Activated CD8-positive, alpha-beta memory T cell treated with anti-CD3 and anti-CD28 coated beads, Interleukin-2, amount 50 U/mL, for 1 hour (primary cell): Measurements from ENCODE around the gene TNRC6C.
"Not testable (repeated sequence)": the region's sequence is repeated elsewhere in the genome, so short reads cannot be mapped to it uniquely, and the experiment has no call there.

Experiments
- DNase-seq: peaks from one replicate; pipeline ENCODE4 v3.0.0-alpha.2; 2020; ENCODE audit errors: extremely low read depth

Gene TNRC6C

GRCh38 chr17:77930780-77931768 is 27.4 kb upstream of the TNRC6C start:
- DNase-seq = no peak

DNA sequence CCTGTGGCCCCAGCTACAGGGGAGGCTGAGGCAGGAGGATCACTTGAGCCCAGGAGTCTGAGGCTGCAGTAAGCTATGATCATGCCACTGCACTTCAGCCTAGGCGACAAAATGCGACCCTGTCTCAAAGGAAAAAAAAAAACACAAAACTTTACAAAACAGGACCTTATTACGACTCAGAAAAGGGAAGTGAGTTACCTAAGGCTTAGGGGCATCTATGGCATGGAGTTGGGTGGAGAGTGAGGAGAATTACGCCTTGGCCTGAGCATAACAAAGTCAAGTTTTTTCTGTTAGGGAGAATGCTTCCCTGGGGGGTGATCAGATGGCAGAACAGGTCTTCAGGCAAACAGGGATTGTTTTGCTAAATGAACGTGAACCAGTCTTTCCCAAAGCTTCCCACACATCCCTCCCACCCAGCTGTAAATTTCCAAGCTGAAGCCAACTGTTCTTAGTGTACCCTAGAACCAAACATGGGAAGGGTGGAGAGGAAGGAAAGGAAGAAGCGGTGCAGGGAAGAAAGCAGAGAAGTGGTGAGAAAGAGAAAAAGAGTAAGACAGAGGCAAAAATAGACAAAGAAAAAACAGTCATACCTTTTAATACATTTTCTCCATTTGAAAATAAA is 24.6 kb upstream of the TNRC6C start:
- DNase-seq = no peak

DNA sequence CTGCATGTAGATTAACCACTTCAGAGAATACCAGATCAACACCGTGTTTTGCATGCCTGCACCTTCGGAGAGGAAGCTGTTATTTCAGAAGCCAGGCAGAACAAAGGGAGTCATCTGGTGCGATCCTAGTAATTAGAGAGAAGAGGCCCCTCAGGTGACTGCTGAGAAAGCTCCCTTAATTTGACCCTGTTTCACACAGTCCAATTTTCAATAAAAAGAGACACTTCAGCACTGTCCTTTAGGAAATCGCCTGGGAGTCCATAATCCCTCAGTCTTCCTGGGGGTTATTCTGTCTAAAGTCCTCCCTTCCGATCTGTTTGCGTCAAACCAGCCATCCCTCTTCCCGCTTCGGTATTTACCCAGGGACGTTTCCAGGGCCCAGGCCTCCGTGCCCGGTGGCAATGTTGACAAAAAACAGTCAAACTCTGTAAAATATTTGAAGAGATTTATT is 23.4 kb upstream of the TNRC6C start:
- no peak for DNase-seq

DNA sequence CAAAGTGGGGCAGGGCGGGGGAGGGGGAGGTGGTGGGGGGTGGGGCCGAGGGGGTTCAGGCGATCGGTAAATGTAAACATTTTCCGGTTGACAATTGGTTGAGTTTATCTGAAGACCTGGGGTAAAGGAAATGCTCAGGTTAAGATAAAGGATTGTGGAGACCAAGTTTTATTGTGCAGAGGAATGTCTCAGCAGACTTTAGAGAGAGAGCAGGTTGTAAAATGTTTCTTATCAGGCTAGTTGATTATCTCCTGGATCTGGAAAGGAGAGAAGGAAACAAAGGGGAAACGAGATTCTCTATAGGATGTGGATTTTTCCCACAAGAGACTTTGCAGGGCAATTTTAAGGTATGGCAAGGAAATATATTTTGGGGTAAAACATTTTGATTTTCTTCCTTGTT is 22.8 kb upstream of the TNRC6C start:
- not testable (repeated sequence) for DNase-seq

GRCh38 chr17:77936881-77937280 is 21.6 kb upstream of the TNRC6C start:
- no peak for DNase-seq

DNA sequence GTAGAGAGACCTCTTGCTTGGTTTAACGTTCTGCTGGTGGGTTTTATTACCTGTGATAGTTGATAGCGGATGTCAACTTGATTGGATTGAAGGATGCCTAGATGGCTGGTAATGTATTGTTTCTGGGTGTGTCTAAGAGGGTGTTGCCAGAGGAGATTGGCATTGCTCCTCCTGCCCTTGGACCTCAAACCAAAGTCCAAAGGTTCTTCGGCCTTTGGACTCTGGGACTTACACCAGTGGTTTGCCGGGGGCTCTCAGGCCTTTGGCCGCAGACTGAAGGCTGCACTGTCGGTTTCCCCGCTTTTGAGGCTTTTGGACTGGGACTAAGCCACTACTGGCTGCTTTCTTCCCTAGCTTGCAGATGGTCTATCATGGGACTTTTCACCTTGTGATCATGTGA is 17.5 kb upstream of the TNRC6C start:
- DNase-seq = no peak

- no peak for DNase-seq
Observed at GRCh38 chr17:77942112-77942988, 16.2 kb upstream of the TNRC6C start.

- DNase-seq = no peak
Observed at GRCh38 chr17:77943971-77944370, 14.5 kb upstream of the TNRC6C start.

DNA sequence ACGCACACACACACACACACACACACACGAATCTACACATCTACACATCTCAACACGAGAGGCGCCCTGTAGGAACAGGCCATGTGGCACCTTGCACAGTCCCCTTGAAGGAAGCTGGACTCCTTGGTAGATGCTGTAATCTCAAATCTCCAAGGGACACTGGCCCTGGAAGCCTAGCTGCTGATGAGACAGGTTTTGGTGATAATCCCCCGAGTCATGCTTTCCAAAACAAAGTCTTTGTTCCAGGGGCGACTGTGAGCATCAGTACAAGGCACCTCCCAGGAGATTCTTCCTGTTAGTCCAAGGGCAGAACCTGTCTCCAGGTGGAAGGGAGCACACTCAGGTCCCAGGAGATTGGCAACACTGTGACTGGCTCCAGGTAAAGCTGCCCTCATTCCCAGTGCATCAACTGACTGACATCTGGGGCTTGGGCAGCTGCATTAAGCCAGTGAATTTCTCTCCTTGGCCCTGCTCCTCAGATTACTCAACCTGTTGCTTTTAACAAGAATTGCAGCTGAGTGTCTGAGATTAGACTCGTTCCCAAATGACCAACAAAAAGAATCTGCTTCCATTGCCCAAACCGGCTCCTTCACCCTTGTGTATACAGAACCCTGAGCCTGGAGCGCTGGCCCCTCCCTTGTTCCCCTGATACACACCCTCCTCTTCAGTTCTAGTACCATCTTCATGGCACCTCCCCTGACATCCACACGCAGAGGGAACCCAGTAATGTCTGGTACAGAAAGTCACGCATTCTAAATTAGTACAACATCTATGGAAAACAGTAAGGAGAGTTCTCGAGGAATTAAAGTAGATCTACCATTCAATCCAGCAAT is 13.9 kb upstream of the TNRC6C start:
- DNase-seq = no peak

DNA sequence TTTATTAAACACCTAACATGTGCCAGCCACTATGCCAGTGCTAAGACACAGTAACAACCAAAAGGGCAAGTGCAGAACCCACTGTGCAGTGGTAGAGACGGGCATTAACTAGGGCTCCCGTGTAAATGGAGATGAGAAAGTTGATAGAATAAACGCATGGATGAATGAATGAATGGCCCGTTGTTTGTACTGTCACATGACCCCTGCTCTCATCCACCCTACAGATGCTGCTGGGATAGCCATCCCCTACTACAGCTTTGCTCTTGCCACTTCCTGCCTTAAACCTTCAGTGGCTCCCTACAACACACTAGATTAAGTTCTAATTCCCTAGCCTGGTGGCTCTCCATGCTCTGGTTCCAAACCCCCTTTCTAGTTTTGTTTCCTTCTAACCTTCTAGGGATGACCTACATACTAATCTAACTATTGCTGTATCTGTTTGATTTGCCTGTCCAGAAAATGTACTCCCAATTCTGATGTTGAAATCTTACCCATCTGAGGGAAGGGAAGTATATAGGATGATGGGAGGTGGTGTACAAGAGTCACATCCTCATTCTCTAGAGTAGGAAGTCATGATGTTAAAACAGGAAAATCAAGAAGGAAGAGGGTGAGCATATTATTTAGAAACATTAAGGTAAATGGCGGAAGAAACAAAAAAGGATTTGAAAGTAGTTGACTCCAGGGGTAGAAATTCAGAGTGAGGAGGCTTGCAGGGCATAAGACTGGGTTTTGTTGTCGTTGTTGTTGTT is 11.4 kb upstream of the TNRC6C start:
- no peak for DNase-seq

GRCh38 chr17:77948690-77949114 is 9.8 kb upstream of the TNRC6C start:
- no peak for DNase-seq

- DNase-seq = no peak
Observed at GRCh38 chr17:77951123-77951522, 7.4 kb upstream of the TNRC6C start.

- no peak for DNase-seq
Observed at GRCh38 chr17:77952368-77952767, 6.1 kb upstream of the TNRC6C start.

DNA sequence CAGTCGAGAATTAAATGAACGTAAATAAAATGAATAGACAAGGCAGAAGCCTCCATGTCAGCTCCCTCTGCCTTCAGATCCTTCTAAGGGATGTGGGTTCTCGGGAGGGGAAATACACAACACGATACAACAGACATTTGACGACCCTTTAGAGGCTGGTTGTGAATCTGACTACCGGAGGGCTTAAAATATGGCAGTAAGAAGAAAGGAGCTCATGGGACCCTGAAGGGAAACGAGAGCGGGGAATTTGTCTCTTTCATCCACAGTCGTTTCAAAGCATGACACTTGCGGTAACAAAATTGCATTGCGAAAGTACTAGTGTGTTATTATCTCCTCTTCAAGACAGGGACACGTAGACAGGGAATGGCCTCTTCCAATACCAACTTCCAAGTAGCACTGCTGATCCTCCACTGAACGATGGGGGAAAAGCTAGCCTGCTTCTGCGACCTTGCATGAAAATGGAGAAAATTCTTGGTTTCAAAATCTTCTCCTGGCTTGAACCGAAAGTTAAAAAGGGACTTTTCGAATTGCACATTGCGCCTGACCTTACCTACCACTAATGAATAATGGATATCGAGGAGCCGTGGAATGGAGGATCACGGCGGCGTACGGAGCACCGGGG is 1.2 kb upstream of the TNRC6C start:
- no peak for DNase-seq

DNA sequence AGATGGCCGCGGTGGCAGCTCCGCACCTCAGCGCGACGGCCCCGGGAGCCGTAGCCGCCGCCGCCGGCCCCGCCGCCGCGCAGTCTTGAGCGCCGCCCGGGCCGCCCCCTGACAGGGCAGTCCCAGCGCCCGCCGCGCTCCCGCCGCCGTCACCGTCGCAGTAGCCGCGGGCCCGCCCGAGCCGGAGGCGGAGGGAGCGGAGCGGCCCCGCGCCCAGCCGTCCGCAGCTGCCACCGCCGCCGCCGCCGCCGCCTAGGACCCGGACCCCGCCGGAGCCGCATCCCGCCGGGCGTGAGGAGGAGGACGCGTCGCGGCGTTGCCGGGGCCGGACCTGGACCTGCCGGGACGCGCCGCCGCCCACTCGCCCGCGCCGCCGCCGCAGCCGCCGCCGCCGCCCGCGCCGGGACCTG is 218 bp downstream of the TNRC6C start:
- DNase-seq = no peak

- DNase-seq = no peak
Observed at GRCh38 chr17:77959126-77959925, 823 bp downstream of the TNRC6C start.

GRCh38 chr17:77959926-77960521 is 1.5 kb downstream of the TNRC6C start:
- DNase-seq = peak; percentile 22

- no peak for DNase-seq
Observed at GRCh38 chr17:77961741-77962140, 3.2 kb downstream of the TNRC6C start.

DNA sequence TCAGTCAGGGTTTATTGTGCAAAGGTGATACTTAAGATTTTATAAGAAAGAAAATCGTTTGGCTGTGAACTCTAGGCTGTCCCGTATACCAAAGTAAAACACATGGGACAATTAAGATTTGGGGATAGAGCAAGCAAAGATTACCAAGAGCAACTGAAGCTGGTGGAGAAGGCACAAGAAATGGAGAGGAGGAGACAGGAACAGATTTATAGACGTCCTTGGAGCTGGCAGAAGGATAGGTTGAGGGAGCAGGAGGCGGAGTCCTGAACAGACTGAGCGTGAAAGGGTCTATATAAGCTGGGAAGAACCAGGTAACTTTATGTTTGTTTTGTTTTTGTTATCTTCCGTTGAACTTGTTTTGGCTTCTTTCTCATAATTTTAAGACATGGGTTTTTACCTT is 3.8 kb downstream of the TNRC6C start:
- no peak for DNase-seq
